IMR-90 (cell line): Measurements from ENCODE around the gene OR6N2.

Experiments
- CTCF ChIP-seq: conservative IDR thresholded peaks from 2 replicates; pipeline ENCODE4 v1.5.1; 2012; ENCODE audit warnings: mild to moderate bottlenecking, low read depth, low read length, improper control_type of control experiment
- MAFK ChIP-seq: IDR thresholded peaks from 2 replicates; pipeline ENCODE4 v1.6.1; 2012; ENCODE audit warnings: low read depth, low read length, improper control_type of control experiment

- TF ChIP-seq CTCF: no peak
- TF ChIP-seq MAFK: no peak
Observed at GRCh38 chr1:158730453-158730852, 50.6 kb downstream of the OR6N2 start.
